Measurements from ENCODE around the gene PRL.

PRL gene

GRCh38 chr6:22294301-22294700 lies 2.5 kb downstream of the PRL start:
- DNase-seq (ENCODE audit: low read depth): no peak

GRCh38 chr6:22290045-22290444 lies 6.8 kb downstream of the PRL start:
- DNase-seq (ENCODE audit: low read depth): no peak

DNA sequence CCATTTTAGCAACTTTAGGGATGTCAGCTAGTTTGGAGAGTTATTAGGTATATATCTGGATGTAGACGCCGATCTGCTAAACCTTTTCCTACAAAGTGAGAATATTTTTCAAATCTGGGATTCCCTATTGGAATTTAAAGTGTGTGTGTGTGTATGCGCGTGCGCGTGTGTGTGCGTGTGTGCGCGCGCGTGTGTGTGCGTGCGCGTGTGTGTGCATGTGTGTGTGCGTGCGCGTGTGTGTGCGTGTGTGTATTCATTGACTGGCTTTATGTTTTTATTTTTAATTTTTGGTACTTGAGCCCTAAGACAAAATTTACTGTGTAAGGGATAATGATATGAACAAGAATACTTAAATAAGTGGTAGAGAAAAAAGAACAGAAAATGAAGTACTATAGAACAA lies 8.1 kb downstream of the PRL start:
- no peak for DNase-seq (ENCODE audit: low read depth)

- DNase-seq (ENCODE audit: low read depth): no peak
Measured at GRCh38 chr6:22284666-22285065, 12.2 kb downstream of the PRL start.

- DNase-seq (ENCODE audit: low read depth): no peak
Measured at GRCh38 chr6:22281341-22282085, 15.3 kb downstream of the PRL start.

GRCh38 chr6:22279427-22279826 lies 17.4 kb downstream of the PRL start:
- DNase-seq (ENCODE audit: low read depth): no peak

DNA sequence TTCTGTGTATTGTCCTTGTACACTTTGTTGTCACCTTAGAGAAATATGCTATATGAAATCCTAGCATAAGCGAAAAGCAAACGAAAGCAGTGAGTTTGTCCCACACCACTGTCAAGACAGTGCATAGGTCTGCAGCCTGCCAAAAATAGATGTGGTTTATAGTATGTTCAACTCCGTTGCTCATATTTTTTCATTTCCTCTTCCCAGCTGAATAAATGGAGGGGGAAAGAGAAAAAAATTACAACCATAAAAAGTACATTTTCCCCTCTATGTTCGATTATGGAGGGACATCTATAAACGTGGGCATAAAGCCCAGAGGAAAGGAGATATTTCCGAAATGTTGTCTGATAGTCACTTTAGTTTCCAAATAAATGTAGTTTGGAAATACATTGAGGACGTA lies 25.8 kb downstream of the PRL start:
- no peak for DNase-seq (ENCODE audit: low read depth)

GRCh38 chr6:22263748-22264147 lies 33.1 kb downstream of the PRL start:
- DNase-seq (ENCODE audit: low read depth): no peak

DNA sequence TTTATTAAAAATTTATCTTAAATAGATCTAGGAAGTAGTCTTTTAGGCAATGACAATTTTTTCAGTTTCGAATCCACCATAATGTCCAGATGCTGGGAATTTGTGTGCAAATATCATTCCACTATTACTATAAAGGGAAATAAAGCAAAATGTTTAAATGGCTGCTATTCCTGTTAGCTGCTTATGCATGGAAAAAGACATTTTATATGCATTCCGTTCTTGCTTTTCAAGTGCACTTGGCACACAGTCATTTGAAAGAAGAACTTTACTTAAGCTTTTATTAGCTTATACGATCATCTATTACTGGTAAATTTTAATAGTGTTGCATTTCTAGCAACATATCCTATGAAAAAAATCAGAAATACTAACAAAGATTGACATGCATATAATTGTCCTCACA lies 42.0 kb downstream of the PRL start:
- DNase-seq (ENCODE audit: low read depth): no peak

DNA sequence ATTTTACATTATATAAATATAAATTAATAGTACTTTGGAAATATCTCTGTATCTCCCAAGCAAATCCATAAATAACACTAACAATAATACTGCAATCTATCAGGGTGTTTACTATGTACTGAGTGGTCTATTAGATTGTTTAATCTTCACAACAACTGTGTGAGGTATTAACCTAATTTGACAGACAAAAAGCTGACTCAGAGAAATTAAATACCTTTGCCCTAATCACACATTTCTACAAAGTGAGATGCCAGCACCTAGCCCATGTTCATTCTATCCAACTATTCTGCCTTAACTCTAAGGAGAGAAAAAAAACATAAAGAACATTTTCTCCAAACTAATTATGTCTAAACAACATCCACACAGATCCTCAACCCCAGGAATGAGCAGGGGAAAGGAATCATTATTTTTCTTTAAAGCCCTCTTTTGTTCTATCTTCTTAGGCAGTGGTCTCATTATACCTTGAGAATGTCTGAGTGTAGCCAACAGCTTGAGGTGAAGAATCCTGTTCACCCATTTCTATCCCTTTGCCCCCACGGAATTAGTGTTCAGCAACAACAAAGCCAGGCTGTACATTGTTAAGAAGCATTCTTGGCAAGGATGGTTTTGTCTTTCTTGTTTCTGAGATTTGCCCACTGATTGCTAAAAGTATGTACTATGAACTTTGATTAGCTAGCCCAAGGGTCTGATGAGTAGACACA lies 42.7 kb downstream of the PRL start:
- no peak for DNase-seq (ENCODE audit: low read depth)

DNA sequence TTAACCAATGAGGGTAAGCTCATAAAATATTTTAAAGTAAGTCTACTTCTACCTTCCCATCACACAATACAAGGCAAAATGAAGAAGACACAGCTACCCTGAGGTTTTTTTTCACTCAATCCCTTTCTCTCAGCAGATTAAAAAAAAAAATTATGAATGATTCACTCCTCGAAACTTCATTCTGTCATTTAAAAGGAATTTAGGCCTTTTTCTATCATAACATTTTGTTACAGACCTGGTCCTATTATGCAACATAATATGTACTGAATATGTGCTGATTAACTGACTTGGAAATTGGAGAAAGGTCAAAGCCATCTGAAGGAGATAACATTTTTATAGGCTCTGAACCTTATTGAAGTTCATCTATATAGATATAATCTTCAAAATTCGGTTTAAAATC lies 45.5 kb downstream of the PRL start:
- no peak for DNase-seq (ENCODE audit: low read depth)

DNA sequence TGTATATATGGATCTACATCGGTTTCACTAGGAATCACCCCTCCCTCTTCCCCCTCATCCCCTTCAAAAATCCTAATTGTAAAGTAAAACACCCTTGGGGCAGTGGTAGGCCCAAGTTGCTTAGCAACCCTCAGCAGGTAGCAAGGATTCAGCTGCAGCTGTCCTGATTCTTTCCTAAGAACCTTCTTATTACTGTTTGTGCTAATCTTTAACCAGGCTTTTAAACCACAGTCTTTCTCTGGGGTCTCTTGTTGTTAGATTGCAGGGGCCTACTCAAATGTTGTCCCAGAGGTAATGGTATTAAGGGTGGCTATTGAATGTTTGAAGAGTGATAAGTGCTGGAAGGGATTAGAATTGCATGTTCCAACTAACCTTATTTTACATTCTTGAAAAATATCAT lies 46.4 kb downstream of the PRL start:
- no peak for DNase-seq (ENCODE audit: low read depth)

GRCh38 chr6:22249711-22250350 lies 47.0 kb downstream of the PRL start:
- no peak for DNase-seq (ENCODE audit: low read depth)

DNA sequence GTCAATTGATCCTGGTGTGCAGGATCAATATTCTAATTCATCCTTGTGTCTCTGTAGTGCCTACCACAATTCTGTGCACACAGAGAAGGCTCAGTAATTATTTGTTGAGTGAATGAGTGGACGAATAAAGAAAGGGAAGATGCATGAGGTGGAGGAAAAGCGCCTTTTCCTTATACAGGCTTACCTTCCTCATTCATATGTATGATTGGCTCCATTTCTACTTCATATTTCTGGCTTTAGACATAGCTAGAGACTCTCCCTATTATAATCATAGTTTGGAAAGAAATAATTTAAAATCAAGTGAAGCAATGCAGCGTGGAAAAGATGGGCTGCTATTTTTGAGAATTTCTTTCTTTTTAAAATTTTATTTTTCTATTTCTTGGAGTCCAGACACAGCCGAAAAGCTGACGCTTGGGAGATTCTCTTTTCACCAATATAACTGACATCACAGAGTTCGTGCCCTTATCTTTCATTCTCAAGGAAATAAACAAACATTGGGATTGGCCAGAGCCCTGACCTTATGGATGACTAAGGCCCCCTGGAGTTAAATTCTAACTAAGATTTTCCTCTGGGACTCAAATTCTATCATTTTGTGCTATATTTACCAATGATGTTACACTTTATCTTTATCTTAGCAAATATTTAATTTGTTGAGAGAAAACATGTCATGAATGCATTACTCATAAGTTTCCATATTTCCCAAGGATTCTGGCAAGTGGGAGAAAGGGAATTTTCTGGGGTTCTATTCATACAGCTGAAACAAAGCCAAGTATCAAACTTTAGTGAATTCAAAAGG lies 48.1 kb downstream of the PRL start:
- DNase-seq (ENCODE audit: low read depth): no peak

- DNase-seq (ENCODE audit: low read depth): no peak
Measured at GRCh38 chr6:22247916-22248482, 48.8 kb downstream of the PRL start.

DNA sequence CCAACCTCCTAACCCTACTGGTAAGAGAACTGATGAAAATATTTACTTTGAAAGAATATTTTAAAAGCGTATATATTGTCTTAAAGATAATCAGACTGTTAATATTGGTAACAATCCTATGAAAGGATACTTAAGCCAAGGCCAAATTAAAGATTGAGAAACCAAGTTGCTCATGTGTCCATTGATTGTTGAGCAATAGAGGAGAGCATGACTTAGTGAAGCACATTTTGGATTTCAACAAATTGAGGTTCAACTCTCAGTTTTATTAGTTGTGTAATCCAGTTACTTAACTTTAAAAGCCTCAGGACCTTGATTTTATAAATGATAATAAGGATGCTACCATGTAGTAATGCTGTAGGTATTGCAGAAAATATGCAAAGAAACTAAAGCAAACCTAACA lies 56.8 kb downstream of the PRL start:
- no peak for DNase-seq (ENCODE audit: low read depth)

GRCh38 chr6:22239261-22239921 lies 57.4 kb downstream of the PRL start:
- no peak for DNase-seq (ENCODE audit: low read depth)

DNA sequence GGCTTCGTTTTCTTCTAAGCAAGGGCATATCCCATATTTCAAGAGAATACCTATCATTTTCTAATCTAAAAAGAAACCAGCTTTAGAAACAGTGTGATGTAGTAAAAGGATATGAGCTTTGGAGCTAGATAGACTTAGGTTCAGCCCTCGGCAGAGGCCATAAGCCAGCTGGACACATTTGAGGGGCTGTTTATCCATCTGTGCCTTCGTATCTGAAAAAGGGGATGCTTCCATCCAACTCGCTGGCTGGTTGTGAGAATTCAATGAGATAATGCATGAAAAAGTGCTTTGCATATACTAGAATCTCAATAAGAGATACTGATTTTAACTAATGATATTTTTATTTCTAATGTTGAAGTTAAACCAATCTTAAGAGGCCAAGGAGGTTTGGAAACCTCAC lies 58.0 kb downstream of the PRL start:
- no peak for DNase-seq (ENCODE audit: low read depth)

DNA sequence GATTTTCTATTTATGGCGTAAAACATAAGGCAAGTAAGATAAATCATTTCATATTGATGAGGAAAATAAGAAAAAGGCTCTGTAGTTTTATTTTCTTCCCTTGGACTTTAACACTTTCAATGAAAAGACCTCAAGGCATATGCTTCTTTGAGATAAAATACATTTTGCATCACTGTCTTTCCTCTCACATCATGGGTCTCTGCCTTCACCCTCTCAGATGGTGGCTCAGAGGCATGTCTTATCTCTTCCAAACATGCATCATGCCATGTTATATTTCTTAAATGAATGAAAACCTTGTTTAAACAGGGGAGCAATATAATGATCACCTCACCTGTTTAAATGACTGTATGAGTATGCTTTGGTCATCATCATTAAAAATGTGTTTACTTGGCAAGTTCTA lies 59.3 kb downstream of the PRL start:
- DNase-seq (ENCODE audit: low read depth): no peak

All from activated T-helper 1 cell treated with Interleukin-2 at 50 U/mL for 16 hours (primary cell).